GOT3 (cell line): ENCODE results near the gene PTPRU.
"Not testable (repeated sequence)": the region's sequence is repeated elsewhere in the genome, so short reads cannot be mapped to it uniquely, and the experiment has no call there.

Experiments
- DNase-seq: peaks from one replicate; lab custom pipeline; 2025; ENCODE audit warnings: mixed read lengths; lab: John Stamatoyannopoulos, UW

The PTPRU gene

GRCh38 chr1:29222260-29222659 is 14.1 kb upstream of the PTPRU start:
- DNase-seq: not testable (repeated sequence)

- DNase-seq: no peak
Observed at GRCh38 chr1:29222686-29223085, 13.6 kb upstream of the PTPRU start.

GRCh38 chr1:29223521-29223920 is 12.8 kb upstream of the PTPRU start:
- no peak for DNase-seq

- no peak for DNase-seq
Observed at GRCh38 chr1:29224356-29224837, 11.9 kb upstream of the PTPRU start.

GRCh38 chr1:29225361-29225760 is 11.0 kb upstream of the PTPRU start:
- no peak for DNase-seq

GRCh38 chr1:29227511-29227910 is 8.8 kb upstream of the PTPRU start:
- no peak for DNase-seq

- no peak for DNase-seq
Observed at GRCh38 chr1:29230204-29230552, 6.1 kb upstream of the PTPRU start.

GRCh38 chr1:29230553-29231378 is 5.6 kb upstream of the PTPRU start, which contains the start of gene MECR:
MECR (minus strand) TSS chr1:29230934; CDS start chr1:29230906, 28 bp downstream.
- peak; percentile 84 for DNase-seq

- no peak for DNase-seq
Observed at GRCh38 chr1:29232387-29232786, 3.9 kb upstream of the PTPRU start.

GRCh38 chr1:29233693-29234092 is 2.6 kb upstream of the PTPRU start:
- DNase-seq: no peak

GRCh38 chr1:29234471-29234870 is 1.9 kb upstream of the PTPRU start:
- DNase-seq: no peak

GRCh38 chr1:29234881-29235280 is 1.4 kb upstream of the PTPRU start:
- not testable (repeated sequence) for DNase-seq

- DNase-seq: no peak
Observed at GRCh38 chr1:29236712-29237128, 398 bp downstream of the PTPRU start.

- peak; percentile 33 for DNase-seq
Observed at GRCh38 chr1:29237129-29237821, 953 bp downstream of the PTPRU start.

GRCh38 chr1:29237852-29238619 is 1.7 kb downstream of the PTPRU start:
- no peak for DNase-seq

GRCh38 chr1:29238620-29239002 is 2.3 kb downstream of the PTPRU start:
- DNase-seq: no peak

- no peak for DNase-seq
Observed at GRCh38 chr1:29239142-29239541, 2.8 kb downstream of the PTPRU start.

- DNase-seq: no peak
Observed at GRCh38 chr1:29240400-29240837, 4.1 kb downstream of the PTPRU start.

- DNase-seq: no peak
Observed at GRCh38 chr1:29240986-29241385, 4.7 kb downstream of the PTPRU start.

- DNase-seq: no peak
Observed at GRCh38 chr1:29243023-29243870, 6.9 kb downstream of the PTPRU start.

GRCh38 chr1:29243871-29244200 is 7.5 kb downstream of the PTPRU start:
- no peak for DNase-seq

GRCh38 chr1:29245261-29245660 is 8.9 kb downstream of the PTPRU start:
- DNase-seq: no peak
